Measurements from ENCODE around the gene B3GAT2.

Gene B3GAT2

DNA sequence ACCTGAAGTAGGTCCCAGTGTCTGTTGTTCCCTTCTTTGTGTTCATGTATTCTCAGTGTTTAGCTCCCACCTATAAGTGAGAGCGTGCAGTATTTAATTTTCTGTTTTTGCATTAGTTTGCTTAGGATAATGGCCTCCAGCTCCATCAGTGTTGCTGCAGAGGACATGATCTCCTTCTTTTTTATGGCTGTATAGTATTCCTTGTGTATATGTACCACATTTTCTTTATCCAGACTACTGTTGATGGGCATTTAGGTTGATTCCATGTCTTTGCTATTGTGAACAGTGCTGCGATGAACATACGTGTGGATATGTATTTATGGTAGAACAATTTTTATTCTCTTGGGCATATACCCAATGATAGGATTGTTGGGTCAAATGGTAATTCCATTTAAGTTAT is 125.4 kb downstream of the B3GAT2 start:
- H3K4me3 ChIP-seq (ENCODE audit: low read length): no peak overlapping the region
- TF ChIP-seq, protein P1, sequence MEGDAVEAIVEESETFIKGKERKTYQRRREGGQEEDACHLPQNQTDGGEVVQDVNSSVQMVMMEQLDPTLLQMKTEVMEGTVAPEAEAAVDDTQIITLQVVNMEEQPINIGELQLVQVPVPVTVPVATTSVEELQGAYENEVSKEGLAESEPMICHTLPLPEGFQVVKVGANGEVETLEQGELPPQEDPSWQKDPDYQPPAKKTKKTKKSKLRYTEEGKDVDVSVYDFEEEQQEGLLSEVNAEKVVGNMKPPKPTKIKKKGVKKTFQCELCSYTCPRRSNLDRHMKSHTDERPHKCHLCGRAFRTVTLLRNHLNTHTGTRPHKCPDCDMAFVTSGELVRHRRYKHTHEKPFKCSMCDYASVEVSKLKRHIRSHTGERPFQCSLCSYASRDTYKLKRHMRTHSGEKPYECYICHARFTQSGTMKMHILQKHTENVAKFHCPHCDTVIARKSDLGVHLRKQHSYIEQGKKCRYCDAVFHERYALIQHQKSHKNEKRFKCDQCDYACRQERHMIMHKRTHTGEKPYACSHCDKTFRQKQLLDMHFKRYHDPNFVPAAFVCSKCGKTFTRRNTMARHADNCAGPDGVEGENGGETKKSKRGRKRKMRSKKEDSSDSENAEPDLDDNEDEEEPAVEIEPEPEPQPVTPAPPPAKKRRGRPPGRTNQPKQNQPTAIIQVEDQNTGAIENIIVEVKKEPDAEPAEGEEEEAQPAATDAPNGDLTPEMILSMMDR (conservative IDR thresholded peaks at IDR 0.05; ENCODE audit: low read depth, low read length): no peak
- DNase-seq (ENCODE audit: low read depth): no peak

DNA sequence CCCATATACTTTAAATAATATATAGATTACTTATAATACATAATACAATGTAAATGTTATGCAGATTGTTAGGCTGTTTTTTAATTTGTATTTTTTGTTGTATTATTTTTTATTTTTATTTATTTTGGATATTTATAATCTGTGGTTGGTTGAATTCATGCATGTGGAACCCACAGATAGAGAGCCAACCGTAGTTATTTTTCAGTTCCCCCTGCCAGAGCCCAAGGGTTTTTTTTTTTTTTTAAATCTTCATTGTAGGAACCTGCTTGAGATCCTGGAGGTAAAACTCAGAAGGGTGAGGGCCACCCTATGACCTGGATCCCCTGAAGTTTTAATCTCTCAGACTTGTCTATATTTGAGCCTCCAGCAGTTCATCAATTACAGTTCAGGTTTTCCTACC is 133.2 kb downstream of the B3GAT2 start:
- no peak overlapping the region for H3K4me3 ChIP-seq (ENCODE audit: low read length)
- TF ChIP-seq, protein P1 (conservative IDR thresholded peaks at IDR 0.05; ENCODE audit: low read depth, low read length): no peak
- no peak for DNase-seq (ENCODE audit: low read depth)

DNA sequence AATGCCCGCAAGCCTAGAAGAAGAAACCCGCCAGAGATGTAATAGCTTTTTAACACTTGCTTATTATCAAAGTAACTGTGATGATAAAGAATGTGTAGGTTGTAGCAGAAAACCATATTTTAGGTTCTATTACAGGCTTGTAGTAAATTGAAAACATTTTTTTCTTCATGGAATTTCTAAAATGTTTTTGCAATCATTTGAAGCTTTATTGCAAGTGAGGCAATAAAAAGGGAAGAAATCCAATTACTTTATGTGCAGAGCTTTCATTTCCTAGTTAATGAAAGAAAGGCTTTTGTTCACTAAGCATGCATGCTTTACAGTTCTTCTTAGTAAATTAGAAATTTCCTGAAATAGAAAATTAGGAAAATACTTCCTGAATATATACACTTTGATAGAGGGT is 135.1 kb downstream of the B3GAT2 start:
- TF ChIP-seq, protein P1 (conservative IDR thresholded peaks at IDR 0.05; ENCODE audit: low read depth, low read length): no peak
- DNase-seq (ENCODE audit: low read depth): no peak
- H3K4me3 ChIP-seq (ENCODE audit: low read length): no peak overlapping the region

DNA sequence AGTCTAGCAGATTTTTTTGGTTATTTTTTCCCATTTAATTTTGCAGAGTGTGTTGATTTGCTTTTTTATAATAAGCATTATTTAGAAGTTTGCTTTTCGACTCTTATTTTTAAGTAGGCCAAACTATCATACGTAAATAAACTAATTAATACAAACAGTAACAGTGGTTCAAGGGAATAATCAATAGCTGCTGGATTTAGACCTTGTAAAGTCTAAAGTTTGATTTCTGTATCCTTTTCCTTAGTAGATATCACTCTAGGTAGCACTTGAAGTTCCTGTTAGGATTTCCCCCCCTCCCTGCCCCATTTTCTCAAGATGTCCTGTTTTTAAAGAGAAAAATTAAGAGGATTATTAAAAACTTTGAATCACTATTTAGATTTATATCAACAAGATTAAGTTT is 136.1 kb downstream of the B3GAT2 start:
- no peak for DNase-seq (ENCODE audit: low read depth)
- TF ChIP-seq, protein P1 (conservative IDR thresholded peaks at IDR 0.05; ENCODE audit: low read depth, low read length): no peak

DNA sequence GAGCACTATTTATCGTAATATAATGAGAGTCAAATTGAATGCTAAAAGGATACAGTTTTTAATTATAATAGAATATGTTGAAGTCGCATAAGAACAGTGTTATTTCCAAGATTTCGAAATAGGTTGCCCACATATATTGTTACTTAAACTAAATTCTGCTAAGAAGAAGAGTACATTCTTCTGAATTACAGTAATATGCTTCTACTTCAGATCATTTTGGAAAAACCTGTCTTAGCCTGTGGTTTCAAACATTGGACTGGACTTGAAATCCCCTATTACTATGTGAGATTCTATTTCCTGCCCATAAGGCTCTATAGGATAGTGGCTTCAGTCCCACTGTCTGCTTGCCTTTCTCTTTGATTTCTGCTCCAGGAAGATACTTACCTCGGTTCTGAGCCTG is 137.2 kb downstream of the B3GAT2 start:
- TF ChIP-seq, protein P1 (conservative IDR thresholded peaks at IDR 0.05; ENCODE audit: low read depth, low read length): no peak
- no peak overlapping the region for H3K4me3 ChIP-seq (ENCODE audit: low read length)
- no peak for DNase-seq (ENCODE audit: low read depth)

More for the DNA sequence above, 136.1 kb downstream of the B3GAT2 start:
- H3K4me3 ChIP-seq (ENCODE audit: low read length): no peak overlapping the region

DNA sequence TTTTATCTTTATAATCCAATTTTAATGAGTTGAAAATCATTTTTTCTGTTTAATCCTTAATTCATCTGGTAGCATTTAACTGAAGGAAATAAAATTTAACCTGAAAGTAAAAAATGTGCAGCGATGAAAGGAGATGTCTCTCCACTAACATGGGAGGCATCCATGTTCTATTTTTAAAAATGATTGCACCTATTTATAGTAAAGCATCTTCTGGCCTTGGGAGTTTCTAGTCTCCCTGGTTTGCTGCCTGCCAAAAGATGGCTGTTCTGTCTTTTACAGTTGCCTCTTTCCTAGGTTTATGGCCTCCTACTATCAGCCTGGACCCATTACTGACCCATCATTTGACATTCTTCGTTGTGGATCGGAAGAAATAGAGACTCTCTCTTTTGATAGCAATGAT is 143.0 kb downstream of the B3GAT2 start:
- no peak for DNase-seq (ENCODE audit: low read depth)
- TF ChIP-seq, protein P1 (conservative IDR thresholded peaks at IDR 0.05; ENCODE audit: low read depth, low read length): no peak
- H3K4me3 ChIP-seq (ENCODE audit: low read length): no peak overlapping the region

DNA sequence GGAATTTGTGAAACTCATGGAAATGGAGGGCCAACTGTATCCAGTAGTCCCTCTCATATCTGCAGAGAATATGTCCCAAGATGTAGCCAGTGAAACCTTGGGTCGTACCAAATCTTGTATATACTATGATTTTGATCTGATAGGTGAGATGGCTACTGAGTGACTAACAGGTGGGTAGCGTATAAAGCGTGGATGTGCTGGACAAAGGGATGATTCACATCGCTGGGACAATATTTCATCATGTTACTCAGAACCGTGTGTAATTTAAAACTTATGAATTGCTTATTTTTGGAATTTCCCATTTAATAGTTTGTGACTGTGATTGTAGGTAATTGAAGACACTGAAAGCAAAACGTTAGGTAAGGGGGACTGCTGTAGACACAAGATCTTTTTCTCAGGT is 145.1 kb downstream of the B3GAT2 start:
- DNase-seq (ENCODE audit: low read depth): no peak
- H3K4me3 ChIP-seq (ENCODE audit: low read length): no peak overlapping the region
- TF ChIP-seq, protein P1 (conservative IDR thresholded peaks at IDR 0.05; ENCODE audit: low read depth, low read length): no peak
